ENCODE data around the gene LONRF2. TPM values are rescaled to one million over a fixed set of nuclear protein-coding genes. Genes with fewer than 3 reads are reported as not detected.

Gene LONRF2
- total RNA-seq, 4 donors from 2014 or later: 27.9 to 188 (median 58.5) TPM

GRCh38 chr2:100262555-100263320 lies 59.6 kb downstream of the LONRF2 start:
- Histone ChIP-seq H3K4me1 (peaks cover 0 to under 1% of the 10 kb centered on the region in 2 donors), H3K27me3 (no peaks in the 10 kb centered on the region), H3K36me3 (no peaks in the 10 kb centered on the region), H3K4me3 (no peak overlapping the region), H3K9me3 (no peaks in the 10 kb centered on the region), H3K27ac (peak overlapping the region in 1 of 2 donors; percentile 55)
- intact Hi-C loops (cut with DNase I; ENCODE audit: low total_unique reads): loop anchor here (2.0 kb wide), 1 partner anchor 118 kb away; no protein-coding TSS in a partner anchor
- DNase-seq: peak; percentile 83 to 85
- peak in 1 of 2 donors; percentile 15 for TF ChIP-seq POLR2A (IDR thresholded peaks at IDR 0.05)
- peak; percentile 91 to 98 (median 95) for TF ChIP-seq CTCF (IDR thresholded peaks at IDR 0.05)

- Histone ChIP-seq H3K4me1 (peaks cover 0 to 4% of the 10 kb centered on the region in 2 donors), H3K4me3 (no peak overlapping the region), H3K36me3 (no peaks in the 10 kb centered on the region), H3K9me3 (no peaks in the 10 kb centered on the region), H3K27ac (peak overlapping the region in 1 of 2 donors; percentile 55), H3K27me3 (no peaks in the 10 kb centered on the region)
- TF ChIP-seq POLR2A (IDR thresholded peaks at IDR 0.05): no peak
- TF ChIP-seq CTCF (IDR thresholded peaks at IDR 0.05): no peak
- intact Hi-C loops (cut with DNase I; ENCODE audit: low total_unique reads): loop anchor here (2.0 kb wide), 1 partner anchor 119 kb away; no protein-coding TSS in a partner anchor
- DNase-seq: no peak
These were observed 60.3 kb downstream of the LONRF2 start for GRCh38 chr2:100262046-100262445.

- no peaks in the 10 kb centered on the region for H3K36me3 ChIP-seq
- H3K4me3 ChIP-seq: no peak overlapping the region
- intact Hi-C loops (cut with DNase I; ENCODE audit: low total_unique reads): no loop called here
- H3K27me3 ChIP-seq: no peaks in the 10 kb centered on the region
- peak; percentile 86 for DNase-seq
- H3K4me1 ChIP-seq: peaks cover 0 to 4% of the 10 kb centered on the region in 2 donors
- no peaks in the 10 kb centered on the region for H3K9me3 ChIP-seq
- peak; percentile 57 to 90 (median 80) for TF ChIP-seq CTCF (IDR thresholded peaks at IDR 0.05)
- no peak for TF ChIP-seq POLR2A (IDR thresholded peaks at IDR 0.05)
- no peak overlapping the region for H3K27ac ChIP-seq
These were observed 61.3 kb downstream of the LONRF2 start for GRCh38 chr2:100260712-100261620.

DNA sequence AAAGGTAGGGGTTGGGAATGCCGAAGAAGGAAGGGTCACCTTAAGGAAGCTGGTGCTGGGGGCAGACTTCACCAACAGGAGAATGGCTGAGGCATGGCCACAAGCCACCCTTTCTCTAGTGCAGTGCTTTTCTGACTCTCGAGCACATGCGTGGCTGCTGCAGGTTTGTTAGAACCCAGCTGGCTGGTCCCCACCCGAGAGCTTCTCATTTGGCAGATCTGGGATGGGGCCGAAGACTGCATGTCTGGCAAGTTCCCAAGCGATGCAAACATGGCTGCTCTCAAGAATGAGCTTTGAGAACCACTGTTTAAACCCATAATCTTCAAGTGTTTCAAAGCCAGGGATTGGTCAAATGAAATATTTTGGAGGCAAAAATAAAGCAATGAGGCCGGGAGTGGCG lies 63.2 kb downstream of the LONRF2 start:
- Histone ChIP-seq H3K9me3 (no peaks in the 10 kb centered on the region), H3K36me3 (no peaks in the 10 kb centered on the region), H3K4me1 (peaks cover 0 to 4% of the 10 kb centered on the region in 2 donors), H3K4me3 (no peak overlapping the region), H3K27me3 (no peaks in the 10 kb centered on the region), H3K27ac (no peak overlapping the region)
- no peak for DNase-seq
- intact Hi-C loops (cut with DNase I; ENCODE audit: low total_unique reads): no loop called here
- TF ChIP-seq CTCF (IDR thresholded peaks at IDR 0.05): no peak
- no peak for TF ChIP-seq POLR2A (IDR thresholded peaks at IDR 0.05)

Measured in uterus (tissue), 4 donors.